Myometrial cell (primary cell): ENCODE results near the gene LCE1A. TPM values are rescaled to one million over a fixed set of nuclear protein-coding genes. Genes with fewer than 3 reads are reported as not detected.

Experiments used
- total RNA-seq: library from RNA; depleted of rRNA; stranded (reverse); fragments of >200 nt; gene quantifications from 2 replicates; pipeline ENCODE4 v1.2.3, GENCODE V29; 2015

LCE1A gene, protein sequence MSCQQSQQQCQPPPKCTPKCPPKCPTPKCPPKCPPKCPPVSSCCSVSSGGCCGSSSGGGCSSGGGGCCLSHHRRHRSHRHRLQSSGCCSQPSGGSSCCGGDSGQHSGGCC
- not detected in 2 replicates for total RNA-seq

DNA sequence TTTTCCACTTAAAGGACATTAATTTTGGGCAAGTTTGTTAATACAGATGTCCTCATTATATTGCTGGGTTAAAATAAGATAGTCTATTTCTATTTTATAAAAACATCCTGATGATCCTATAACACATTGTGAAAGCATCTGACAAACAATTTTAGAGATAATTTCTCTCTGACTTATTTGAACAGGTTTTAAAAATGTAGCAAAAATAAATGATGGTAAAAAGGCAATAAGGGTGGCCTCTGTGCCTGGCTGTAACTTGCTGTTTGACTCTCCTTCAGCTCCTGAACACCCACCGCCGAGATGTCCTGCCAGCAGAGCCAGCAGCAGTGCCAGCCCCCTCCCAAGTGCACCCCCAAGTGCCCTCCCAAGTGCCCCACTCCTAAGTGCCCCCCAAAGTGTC, at the start of gene LCE1A:
LCE1A (plus strand) TSS at position 301 of the 400 bp plus-strand sequence; CDS start at position 301, 0 bp downstream.

DNA sequence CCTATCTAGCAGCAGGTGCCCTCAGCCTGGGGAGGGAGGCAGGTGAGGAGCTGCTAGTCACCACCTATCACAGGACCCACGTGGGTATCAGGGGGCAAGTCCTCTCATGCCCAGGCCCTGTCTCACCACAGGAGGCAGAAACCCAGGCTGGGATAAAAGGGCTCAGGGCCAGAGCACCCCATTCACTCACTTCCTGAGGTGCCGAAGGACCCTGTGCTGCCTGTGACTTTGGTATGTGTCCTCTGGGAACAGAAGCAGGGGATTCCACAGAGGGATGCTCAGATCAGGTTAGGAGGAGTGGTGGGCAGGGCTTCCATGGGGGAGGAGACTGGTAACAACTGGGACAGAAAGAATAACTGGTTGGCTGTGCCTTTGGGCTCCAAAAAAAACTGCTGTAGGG, 41.2 kb upstream of the LCE1A start, which contains the start of gene LCE1E:
LCE1E (plus strand) TSS at position 181 of the 400 bp plus-strand sequence. CDS start 1,043 bp downstream, outside the sequence.

DNA sequence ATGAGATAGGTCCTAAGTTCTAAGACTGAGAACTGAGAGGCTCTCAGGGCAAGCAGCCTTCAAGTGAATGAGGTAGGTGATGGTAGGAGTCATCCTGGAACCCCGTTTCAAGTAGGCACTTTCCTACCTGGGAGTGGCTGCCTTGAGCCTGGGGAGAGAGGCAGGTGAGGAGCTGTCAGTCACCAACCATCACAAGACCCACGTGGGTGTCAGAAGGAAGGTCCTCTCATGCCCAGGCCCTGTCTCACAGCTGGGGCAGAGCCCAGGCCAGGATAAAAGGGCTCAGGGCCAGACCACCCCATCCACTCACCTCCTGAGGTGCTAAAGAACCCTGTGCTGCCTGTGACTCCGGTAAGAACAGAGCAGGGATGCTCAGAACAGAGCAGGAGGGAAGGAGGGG, 30.9 kb upstream of the LCE1A start, which contains the start of gene LCE1D:
LCE1D (plus strand) TSS at position 301 of the 400 bp plus-strand sequence. CDS start 1,074 bp downstream, outside the sequence.

DNA sequence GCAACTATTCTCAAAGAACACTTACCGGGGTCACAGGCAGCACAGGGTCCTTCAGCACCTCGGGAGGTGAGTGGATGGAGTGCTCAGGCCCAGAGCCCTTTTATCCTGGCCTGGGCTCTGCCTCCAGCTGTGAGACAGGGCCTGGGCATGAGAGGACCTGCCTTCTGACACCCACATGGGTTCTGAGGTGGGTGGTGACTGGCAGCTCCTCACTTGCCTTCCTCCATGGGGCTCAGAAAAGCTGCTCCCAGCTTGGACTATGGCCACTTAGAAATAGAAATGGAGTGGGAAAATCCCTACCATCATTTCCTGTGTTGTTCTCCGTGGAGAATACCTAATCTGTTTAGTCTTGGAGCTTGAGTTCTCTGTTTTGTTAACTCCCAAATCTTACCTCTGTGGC, 20.7 kb upstream of the LCE1A start, which contains the start of gene LCE1C:
LCE1C (minus strand) TSS at position 76 of the 400 bp plus-strand sequence. CDS start 1,173 bp downstream, outside the sequence.

DNA sequence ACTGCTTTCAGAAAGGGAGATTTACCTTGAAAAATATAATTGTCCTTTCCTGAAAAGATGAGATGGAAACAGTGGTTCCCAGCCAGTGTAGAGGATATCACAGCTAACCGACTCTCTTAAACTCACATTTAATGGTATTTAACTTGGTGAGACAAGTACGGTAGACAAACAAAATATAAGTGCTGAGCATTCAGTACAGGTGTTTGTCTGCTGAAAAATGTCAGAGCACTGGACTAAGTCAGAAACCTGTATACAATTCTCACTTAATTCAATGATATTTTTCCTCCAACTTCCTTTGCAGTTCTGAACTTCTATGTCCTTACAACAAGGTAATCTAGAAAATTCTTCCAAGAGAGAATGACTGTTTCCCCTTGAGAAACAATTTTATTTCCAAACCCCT, 15.6 kb upstream of the LCE1A start, which contains the start of gene LCE1B:
LCE1B (plus strand) TSS at position 301 of the 400 bp plus-strand sequence. CDS start 476 bp downstream, outside the sequence.

DNA sequence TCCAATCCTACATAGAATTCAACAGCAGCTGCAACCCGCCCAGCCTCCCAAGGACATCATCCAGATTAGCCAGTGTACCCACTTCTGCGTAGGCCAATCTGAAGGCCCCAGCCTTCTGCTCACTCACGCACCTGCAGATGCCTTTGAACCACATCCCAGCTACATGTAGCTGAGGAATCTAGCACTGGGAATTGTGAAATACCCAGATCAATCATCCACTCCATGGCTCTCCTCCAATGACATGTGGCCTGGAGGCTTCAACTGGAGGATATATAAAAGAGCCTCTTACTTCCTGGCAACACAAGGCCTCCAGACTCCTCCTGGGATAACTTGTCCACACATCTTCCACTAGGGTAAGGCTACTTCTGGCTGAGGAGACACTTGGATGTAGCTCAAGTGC, 15.3 kb downstream of the LCE1A start, which contains the start of gene LCE6A:
LCE6A (plus strand) TSS at position 301 of the 400 bp plus-strand sequence. CDS start 665 bp downstream, outside the sequence.

DNA sequence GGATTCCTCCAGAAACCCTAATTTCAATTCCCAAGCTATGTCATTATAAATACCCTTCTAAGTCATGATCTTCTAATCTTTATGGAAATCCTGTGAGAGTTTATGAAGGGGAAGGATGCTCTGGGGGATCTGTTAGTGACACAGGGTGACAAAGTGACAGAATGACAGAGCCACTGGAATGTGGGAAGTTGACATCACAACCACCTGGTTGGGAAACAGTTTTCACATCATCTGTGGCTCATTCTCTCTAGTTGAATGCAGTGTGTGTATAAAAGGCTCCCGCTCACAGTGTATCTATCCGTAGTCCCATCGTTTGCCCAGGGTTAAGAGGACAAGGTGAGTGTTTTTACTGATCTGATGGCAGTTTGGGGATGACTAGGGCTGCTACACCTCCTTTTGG, 32.4 kb downstream of the LCE1A start, which contains the start of gene LCE7A:
LCE7A (plus strand) TSS at position 301 of the 400 bp plus-strand sequence. CDS start 702 bp downstream, outside the sequence.

Other genes starting within 250 kb of the LCE1A start
- gene LCE3D, start 247.0 kb upstream of the LCE1A start, total RNA-seq, result not detected in 2 replicates
- gene LCE3C, start 227.2 kb upstream of the LCE1A start, total RNA-seq, result not detected in 2 replicates
- gene LCE3B, start 213.7 kb upstream of the LCE1A start, total RNA-seq, result not detected in 2 replicates
- not detected in 2 replicates for gene LCE3A, start 204.4 kb upstream of the LCE1A start, total RNA-seq
- not detected in 2 replicates for gene LCE2D, start 164.1 kb upstream of the LCE1A start, total RNA-seq
- not detected in 2 replicates for gene LCE2C, start 152.2 kb upstream of the LCE1A start, total RNA-seq
- not detected in 2 replicates for gene LCE2B, start 141.3 kb upstream of the LCE1A start, total RNA-seq
- not detected in 2 replicates for gene LCE2A, start 129.1 kb upstream of the LCE1A start, total RNA-seq
- not detected in 2 replicates for gene LCE4A, start 119.3 kb upstream of the LCE1A start, total RNA-seq
- gene KPRP, start 69.4 kb upstream of the LCE1A start, total RNA-seq, result not detected in 2 replicates
- gene LCE1F, start 52.3 kb upstream of the LCE1A start, total RNA-seq, result not detected in 2 replicates
- gene LCE1E, start 41.2 kb upstream of the LCE1A start, total RNA-seq, result not detected in 2 replicates
- not detected in 2 replicates for gene LCE1D, start 30.8 kb upstream of the LCE1A start, total RNA-seq
- gene LCE1C, start 20.8 kb upstream of the LCE1A start, total RNA-seq, result not detected in 2 replicates
- gene LCE1B, start 15.5 kb upstream of the LCE1A start, total RNA-seq, result not detected in 2 replicates
- not detected in 2 replicates for gene LCE6A, start 15.4 kb downstream of the LCE1A start, total RNA-seq
- not detected in 2 replicates for gene LCE7A, start 32.5 kb downstream of the LCE1A start, total RNA-seq
- gene SMCP, start 50.8 kb downstream of the LCE1A start, total RNA-seq, result not detected in 2 replicates
- not detected in 2 replicates for gene IVL, start 81.1 kb downstream of the LCE1A start, total RNA-seq
- not detected in 2 replicates for gene SPRR5, start 119.7 kb downstream of the LCE1A start, total RNA-seq
- gene SPRR4, start 143.2 kb downstream of the LCE1A start, total RNA-seq, result not detected in 2 replicates
- not detected in 2 replicates for gene SPRR1A, start 156.6 kb downstream of the LCE1A start, total RNA-seq
- gene SPRR3, start 174.3 kb downstream of the LCE1A start, total RNA-seq, result not detected in 2 replicates
- gene SPRR1B, start 203.7 kb downstream of the LCE1A start, total RNA-seq, result not detected in 2 replicates
- not detected in 2 replicates for gene SPRR2D, start 213.6 kb downstream of the LCE1A start, total RNA-seq
- gene SPRR2A, start 230.0 kb downstream of the LCE1A start, total RNA-seq, result not detected in 2 replicates
- not detected in 2 replicates for gene SPRR2B, start 244.1 kb downstream of the LCE1A start, total RNA-seq